ENCODE measurements around the gene ANKRD63. TPM values are rescaled to one million over a fixed set of nuclear protein-coding genes. Genes with fewer than 3 reads are reported as not detected.

Gene ANKRD63
- total and polyA plus RNA-seq, 9 of the 15 experiments (the other 6 are each of a cell fraction or from before 2014, with no cell fraction given) = 1.3 to 2.0 (median 1.8) TPM; not detected in 6

GRCh38 chr15:40266828-40267304 is 16.0 kb downstream of the ANKRD63 start (continued):
- TF ChIP-seq REST (IDR thresholded peaks at IDR 0.05; ENCODE audit: borderline replicate concordance) (peak; percentile 21; the same call in 1 of the 2 replicates), REST (CRISPR knock-in tag; IDR thresholded peaks at IDR 0.05; ENCODE audit: low read depth) (no peak), ATF3 (IDR thresholded peaks at IDR 0.05) (peak; percentile 99), ATF3 (CRISPR knock-in tag; conservative IDR thresholded peaks at IDR 0.05) (peak; percentile 99), CREM (IDR thresholded peaks at IDR 0.05; ENCODE audit: low read depth) (peak; percentile 61), MAZ (CRISPR knock-in tag; conservative IDR thresholded peaks at IDR 0.05 in 1 of 2, IDR thresholded peaks at IDR 0.05 in 1 of 2) (peak in 1 of 2 experiments; percentile 61; a peak in 1 of 4 replicates), ATF7 (IDR thresholded peaks at IDR 0.05) (peak; percentile 63; the same call in 1 of the 2 replicates), ATF1 (CRISPR knock-in tag; IDR thresholded peaks at IDR 0.05) (no peak), ATF1 (tag; IDR thresholded peaks at IDR 0.05) (peak; percentile 24; the same call in 1 of the 2 replicates), EP300 (IDR thresholded peaks at IDR 0.05; ENCODE audit: low read length) (peak; percentile 8; the same call in 1 of the 2 replicates), ZNF121 (CRISPR knock-in tag; conservative IDR thresholded peaks at IDR 0.05) (no peak), MEIS2 (IDR thresholded peaks at IDR 0.05; ENCODE audit: partially characterized antibody) (peak; percentile 22), RCOR1 (IDR thresholded peaks at IDR 0.05; ENCODE audit: borderline replicate concordance in 1 of 2, low read depth in 2 of 2, low read length in 2 of 2) (peak in 1 of 2 experiments; percentile 98; a peak in 2 of 4 replicates), CCNT2 (IDR thresholded peaks at IDR 0.05; ENCODE audit: borderline replicate concordance, extremely low read depth, insufficient read length, low read depth, low read length) (peak; percentile 31)

All from K562 (cell line).